Renal cortical epithelial cell (primary cell): ENCODE results near the gene SATL1. TPM values are rescaled to one million over a fixed set of nuclear protein-coding genes. Genes with fewer than 3 reads are reported as not detected.
"Not testable (repeated sequence)": the region's sequence is repeated elsewhere in the genome, so short reads cannot be mapped to it uniquely, and the experiment has no call there.

Experiments used
- DNase-seq: peaks from one replicate; pipeline ENCODE4 v3.0.0-alpha.2; 2011; ENCODE audit warnings: low read depth
- total RNA-seq: library from RNA; depleted of rRNA; stranded (reverse); fragments of >200 nt; gene quantifications from 2 replicates; pipeline ENCODE4 v1.2.3, GENCODE V29; 2014

The SATL1 gene
- total RNA-seq, 1 donor from 2014 or later = not detected

DNA sequence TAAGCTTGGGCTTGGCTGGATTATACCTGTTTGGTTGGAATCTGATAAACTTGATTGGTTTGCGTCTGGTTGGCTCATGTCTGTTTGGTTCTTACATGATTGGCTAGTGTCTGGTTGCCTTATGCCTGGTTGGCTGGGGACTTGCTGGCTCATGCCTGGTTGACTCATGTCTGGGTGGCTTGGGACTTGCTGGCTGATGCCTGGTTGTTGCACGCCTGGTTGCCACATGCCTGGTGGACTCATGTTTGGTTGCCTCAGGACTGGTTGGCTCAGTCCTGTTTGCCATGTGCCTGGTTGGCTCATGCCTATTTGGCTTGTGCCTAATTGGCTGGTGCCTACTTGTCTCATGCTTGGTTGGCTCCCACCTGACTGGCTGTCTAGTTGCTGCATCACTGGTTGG, 135.4 kb downstream of the SATL1 start:
- no peak for DNase-seq

GRCh38 chrX:85107407-85107806, 136.2 kb downstream of the SATL1 start:
- DNase-seq = no peak

DNA sequence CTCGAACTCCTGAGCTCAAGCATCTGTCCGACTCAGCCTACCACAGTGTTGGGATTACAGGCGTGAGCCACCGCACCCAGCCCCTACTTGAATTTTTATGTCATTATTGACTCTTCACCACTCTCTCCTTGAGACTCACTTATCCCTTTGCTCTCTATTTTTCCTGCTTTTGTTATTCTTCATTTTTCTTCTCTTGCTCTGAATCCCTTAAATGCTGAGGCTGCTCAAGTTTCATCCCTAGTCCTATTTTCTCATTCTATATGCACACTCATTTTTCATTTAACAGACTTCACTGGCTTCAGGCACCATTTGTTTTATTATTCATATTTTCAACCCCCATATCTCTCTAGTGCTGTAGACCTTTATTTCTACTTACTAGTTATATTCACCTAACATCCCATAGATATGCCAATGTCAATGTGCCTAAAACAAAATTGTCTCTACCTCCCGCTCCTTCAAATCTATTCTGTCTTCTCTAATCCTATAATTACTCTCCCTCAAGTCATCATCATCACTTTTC, 154.2 kb downstream of the SATL1 start:
- no peak for DNase-seq

- DNase-seq = peak; percentile 29
Observed at GRCh38 chrX:85084770-85085393, 158.7 kb downstream of the SATL1 start.

- DNase-seq = not testable (repeated sequence)
Observed at GRCh38 chrX:85077247-85077646, 166.3 kb downstream of the SATL1 start.

GRCh38 chrX:85065512-85066198, 177.9 kb downstream of the SATL1 start:
- no peak for DNase-seq

DNA sequence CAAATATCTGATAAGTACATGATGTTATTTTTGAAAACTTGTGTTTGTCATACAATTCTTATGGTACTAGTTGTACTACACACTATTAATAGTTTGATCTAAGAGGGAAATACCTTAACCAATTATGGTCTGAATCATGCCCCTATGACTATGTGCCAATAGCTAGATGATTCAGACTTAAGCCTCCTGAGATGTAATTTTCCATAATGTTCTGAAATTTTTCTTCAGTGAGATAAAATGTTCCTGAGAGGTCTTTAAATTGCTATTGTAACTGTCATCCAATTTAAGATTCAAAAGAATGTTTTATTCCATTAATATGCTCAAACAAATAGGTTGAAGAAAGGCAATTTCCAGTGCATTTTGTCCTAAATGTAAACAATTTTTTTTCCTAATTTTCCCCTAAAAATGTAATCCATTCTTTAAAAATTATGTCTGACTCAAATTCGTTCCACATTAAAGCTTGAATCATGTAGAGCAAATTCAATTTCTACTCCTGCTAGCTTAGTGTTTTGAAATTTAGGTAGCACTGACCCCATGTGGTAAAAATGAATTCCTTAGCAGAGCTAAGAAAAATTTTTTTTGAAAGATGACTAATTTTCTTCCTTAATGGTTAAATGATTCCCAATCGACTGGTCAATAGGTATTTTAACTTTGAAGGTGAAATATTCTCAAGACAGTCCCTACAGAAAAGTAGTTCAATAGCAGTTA, 190.8 kb downstream of the SATL1 start:
- peak; percentile 69 for DNase-seq

- peak; percentile 4 for DNase-seq
Observed at GRCh38 chrX:85052205-85052604, 191.4 kb downstream of the SATL1 start.

GRCh38 chrX:85051627-85052026, 192.0 kb downstream of the SATL1 start:
- DNase-seq = no peak

Other genes starting within 250 kb of the SATL1 start
- gene APOOL, start 239.9 kb downstream of the SATL1 start, total RNA-seq = 11.5 and 12.1 TPM in 2 replicates
- gene ZNF711, start 212 bp upstream of the SATL1 start, total RNA-seq = 2.6 and 7.0 TPM in 2 replicates
- 1.3 and 3.1 TPM in 2 replicates for gene POF1B, start 135.9 kb upstream of the SATL1 start, total RNA-seq